ENCODE measurements around the gene MORN5.

GRCh38 chr9:122116040-122116439 is 43.7 kb upstream of the MORN5 start:
- no peak for TF ChIP-seq POLR2A (IDR thresholded peaks at IDR 0.05)
- no peak for TF ChIP-seq CTCF (IDR thresholded peaks at IDR 0.05)

Data from testis (tissue), 2 donors.